Stimulated activated CD8-positive, alpha-beta memory T cell treated with anti-CD3 and anti-CD28 coated beads, Interleukin-2, amount 100 ng/mL, for 48 hours (primary cell): ENCODE results near the gene DNAH1.

Source experiments
- DNase-seq, 2 donors: peaks; one replicate each; pipeline ENCODE4 v3.0.0-alpha.2; 2020; ENCODE audit warnings: low read depth in 2 of 2

Gene DNAH1

DNA sequence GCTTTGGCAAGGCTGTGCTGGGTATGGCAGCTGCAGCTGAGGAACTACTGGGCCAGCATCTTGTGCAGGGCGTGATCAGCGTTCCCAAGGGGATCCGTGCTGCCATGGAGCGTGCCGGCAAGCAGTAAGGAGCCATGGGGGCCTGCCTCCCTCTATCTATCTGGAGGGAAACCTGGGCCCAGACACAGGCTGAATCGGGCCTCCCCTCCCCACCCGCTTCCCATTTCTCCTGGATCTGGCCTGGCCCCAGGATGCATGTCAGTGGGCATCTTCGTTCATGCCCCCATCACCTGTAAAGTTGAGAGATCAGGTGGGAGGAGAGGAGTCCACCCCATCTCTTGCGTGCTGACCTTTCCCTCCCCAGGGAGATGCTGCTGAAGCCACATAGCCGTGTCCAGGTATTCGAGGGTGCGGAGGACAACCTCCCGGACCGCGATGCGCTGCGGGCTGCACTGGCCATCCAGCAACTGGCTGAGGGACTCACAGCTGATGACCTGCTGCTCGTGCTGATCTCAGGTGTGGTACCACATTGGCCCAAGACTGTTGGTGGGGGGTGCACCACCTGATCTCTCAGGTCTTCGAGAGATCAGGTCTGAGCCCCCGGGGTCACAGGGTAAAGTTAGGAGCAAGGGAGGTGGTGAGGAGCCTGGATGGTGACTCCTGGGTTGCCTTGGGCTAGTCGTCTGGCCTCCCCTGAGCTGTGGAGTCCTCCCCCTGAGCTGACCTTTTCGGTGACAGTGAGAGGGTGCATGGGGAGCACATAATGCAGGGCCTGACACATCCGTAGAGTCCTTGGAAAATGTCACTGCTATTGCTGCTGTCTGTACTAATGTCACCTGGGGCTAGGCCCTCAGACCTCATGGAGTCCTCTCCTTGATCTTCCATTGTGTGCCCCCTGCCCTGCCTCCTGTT is 25.3 kb upstream of the DNAH1 start:
- DNase-seq, result no peak

DNA sequence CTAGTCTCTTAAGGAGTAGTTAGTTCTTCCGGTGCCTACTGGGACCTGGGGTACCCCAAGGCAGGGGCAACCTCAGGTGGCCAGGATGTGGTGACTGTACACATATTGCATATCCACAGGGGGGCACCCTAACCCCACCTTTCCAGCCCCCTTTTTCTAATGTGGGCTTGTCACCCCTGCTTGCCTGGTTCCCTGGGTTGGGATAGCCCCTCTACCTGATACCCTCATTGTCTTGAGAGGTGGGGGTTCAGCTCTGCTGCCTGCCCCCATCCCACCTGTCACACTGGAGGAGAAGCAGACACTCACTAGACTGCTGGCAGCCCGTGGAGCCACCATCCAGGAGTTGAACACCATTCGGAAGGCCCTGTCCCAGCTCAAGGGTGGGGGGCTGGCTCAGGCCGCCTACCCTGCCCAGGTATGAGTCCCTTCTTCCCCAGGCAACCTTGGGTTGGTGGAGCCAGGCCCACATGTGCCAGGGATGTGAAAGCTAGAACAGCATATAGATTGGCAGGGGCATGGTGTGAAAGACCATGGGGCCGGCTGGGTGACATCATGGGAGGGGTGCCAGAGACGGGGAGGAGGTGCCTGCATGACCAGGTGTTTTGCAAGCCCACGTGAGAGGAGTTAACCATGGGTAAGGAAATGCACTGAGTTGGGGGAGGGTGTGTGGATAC is 24.5 kb upstream of the DNAH1 start:
- DNase-seq, result peak; percentile 13 to 28

DNA sequence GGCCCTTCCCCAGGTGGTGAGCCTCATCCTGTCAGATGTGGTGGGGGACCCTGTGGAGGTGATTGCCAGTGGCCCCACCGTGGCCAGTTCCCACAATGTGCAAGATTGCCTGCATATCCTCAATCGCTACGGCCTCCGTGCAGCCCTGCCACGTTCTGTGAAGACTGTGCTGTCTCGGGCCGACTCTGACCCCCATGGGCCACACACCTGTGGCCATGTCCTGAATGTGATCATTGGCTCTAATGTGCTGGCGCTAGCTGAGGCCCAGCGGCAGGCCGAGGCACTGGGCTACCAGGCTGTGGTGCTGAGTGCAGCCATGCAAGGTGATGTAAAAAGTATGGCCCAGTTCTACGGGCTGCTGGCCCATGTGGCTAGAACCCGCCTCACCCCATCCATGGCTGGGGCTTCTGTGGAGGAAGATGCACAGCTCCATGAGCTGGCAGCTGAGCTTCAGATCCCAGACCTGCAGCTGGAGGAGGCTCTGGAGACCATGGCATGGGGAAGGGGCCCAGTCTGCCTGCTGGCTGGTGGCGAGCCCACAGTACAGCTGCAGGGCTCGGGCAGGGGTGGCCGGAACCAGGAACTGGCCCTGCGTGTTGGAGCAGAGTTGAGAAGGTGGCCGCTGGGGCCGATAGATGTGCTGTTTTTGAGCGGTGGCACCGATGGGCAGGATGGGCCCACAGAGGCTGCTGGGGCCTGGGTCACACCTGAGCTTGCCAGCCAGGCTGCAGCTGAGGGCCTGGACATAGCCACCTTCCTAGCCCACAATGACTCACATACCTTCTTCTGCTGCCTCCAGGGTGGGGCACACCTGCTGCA is 23.7 kb upstream of the DNAH1 start:
- no peak for DNase-seq

DNA sequence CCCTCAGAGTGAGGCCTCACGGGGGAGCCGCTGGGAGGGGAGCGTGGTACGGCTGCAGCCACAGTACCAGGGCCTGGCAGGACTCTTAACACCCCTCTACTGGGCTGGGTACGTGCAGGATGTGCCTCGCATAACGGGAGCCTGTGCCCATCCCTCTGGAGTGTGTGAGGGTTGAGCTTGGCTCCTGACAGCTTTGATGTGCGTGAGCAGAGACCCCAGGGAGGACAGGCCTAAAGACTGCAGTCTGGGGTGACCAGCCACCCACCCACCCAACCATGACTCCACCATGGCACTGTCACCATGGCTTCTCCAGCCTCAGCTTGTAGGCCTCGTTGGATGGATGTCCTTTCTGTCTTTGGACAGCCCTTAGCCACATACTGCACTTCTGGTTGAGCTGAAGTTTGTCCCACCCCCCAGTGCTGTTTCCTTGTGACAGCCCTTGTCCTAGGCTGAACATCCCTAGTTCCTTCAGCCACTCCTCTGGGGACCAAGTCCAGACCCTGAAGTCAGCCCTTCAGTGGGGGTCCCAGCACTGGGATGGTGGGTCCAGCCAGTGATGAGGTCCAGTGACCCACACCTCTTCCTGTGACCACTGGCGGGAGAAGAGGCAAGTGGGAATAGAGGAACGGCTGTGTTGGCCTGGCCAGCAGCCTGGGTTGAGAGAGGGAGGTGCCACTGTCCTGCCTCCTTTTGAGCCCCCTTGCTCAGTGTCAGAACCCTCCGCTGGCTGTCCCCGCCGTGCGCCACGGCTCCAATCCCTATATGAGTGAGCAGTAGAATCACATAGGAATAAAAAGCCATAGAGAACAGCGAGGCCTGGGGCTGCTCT is 22.4 kb upstream of the DNAH1 start:
- DNase-seq, result no peak

DNA sequence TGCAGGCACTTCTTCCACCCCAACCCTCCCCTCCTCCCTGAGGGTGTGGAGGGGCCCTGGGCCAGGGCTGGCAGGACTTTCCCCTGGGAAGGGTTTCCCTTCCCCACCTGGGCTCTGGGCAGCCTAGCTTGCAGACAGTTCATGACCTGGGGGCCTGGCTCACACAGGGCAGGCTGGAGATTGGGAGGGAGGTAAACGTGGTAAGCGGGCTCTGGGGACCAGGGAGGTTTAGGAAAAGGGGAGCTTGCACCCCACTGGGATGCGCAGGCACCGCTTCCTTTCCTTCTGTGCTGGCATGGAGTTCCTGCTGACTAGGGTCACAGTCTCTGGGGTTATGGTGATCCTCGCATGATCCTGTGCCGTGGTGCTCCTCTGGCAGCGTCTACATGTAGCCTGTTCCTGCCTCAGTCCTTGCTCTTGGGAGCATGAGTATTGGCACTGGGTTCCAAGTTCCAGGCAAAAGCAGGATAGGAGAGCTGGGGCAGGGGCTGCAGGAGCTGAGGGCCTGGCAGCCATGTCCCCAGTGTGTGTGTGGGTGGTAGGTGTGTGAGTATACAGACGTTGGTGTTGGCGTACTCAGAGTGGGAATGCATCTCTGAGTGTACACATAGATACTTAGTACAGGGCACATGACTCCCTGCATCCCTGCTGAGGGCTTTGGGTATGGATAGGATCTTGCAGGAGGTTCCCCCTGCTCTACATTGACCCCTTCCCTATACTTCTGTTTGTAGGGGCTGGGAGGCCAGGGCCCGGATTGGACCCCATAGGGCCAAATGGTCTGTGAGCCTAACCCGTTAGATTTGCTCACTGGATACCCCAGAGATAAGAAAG is 21.6 kb upstream of the DNAH1 start:
- DNase-seq, result no peak

DNA sequence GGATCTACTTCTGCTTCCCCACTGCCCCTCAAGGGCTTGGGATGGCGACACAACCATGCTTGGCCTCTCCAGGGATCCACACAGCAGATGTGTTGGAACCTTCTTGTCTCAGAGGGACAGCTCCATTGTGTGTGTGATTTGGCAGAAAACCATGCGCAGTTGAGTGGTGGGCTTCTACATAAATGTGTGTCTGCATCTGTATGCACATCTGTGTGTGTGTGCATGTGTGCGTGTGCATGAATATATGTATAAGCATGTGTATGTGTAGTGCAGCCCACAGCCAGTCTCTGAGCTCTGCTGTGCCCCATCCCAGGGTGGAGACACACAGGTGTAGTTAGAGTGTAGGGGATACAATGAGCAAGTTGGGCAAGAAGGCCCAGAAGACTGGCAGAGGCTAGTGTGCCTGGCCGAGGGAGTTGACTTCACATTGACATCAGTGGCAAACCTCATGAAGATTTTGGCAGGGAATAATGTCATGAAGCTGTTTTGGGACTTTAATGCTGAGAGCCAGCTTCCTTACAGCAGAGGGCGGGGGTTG is 20.4 kb upstream of the DNAH1 start:
- DNase-seq, result no peak

DNA sequence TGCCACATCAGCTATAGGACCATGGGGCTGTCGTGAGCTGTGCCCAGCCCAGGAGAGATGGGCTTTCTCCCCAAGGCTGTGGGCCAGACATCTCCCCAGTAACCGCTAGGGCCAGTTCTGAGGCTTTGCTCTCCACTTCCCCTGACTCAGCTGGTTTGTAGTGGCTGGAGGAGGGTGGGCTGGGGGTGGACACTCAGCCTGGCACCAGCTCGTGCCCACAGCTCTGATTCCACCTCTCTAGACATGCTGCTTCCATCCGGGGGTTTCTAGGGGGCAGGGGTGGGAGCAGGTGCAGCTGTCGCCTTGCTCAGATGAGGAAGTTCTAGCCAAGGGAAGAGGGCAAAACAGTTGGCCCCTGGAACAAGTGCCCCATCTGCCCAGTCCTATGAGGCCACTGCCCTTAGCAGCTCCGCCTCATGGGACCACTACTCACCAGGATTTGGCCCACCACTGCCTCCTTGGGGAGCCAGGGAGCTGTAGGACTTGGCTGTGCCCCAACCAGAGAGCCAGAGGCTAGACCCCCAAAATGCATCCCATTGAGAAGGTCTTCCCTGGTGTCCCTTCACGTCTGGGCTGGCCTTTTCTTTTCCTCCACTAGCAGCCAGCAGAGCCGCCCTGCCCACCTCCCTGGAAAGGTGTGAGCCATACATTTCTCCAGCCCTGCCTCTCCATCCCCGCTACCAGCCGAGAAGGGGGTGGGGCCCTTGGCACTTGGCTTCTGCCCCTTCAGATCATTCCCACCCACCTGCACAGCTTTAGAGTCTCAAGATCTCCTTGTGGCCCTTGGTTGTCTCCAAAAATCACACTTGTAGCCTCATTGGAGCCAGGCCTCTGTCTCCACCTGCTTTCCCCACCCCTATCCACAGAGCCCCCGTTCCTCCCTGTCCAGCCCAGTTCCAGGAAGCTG is 18.6 kb upstream of the DNAH1 start:
- no peak for DNase-seq

DNA sequence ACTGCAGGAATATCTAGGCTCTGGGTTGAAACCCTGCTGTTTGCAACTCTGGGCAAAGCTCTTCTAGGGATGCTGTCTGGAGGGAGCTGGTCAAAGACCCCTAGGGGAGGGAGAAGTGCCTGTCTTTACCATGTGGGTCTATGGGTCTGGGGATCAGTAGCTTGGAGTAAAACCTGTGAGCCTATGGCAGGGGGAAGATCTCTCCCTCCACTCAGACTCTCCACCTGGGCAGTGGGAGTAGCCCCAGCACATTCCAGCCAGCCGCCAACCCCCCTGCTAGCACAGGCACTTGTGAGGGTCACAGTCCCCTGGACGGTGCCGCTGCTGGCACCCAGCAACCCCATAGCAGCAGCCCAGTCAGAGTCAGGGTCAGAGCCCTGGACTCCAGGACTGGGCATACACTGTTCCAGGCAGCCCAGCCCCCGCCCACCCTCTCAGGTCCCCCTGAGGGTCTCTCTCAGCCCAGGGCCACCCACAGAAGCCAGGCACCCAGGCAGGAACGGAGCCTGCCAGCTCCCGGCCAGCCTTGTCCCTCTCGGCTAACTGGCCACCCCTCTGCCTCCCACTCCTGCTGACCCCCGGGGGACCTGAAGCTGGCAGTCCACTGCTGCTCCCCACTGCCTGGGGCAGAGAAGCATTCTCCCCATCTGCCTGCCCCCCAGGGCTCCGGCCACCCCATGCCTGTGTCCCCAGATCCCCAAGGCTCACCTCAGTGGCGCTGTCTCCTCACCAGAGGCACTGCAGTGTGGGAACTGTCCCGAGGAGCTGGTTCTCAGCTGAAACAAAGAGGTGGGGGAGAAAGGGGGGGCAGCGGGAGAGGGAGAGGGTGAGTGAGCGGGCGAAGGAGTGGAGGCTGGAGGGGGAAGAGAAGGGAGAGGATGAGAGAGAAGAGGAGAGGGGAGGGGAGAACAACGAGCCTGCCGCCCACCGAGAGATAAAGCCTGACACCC is 17.7 kb upstream of the DNAH1 start:
- DNase-seq, result no peak

DNA sequence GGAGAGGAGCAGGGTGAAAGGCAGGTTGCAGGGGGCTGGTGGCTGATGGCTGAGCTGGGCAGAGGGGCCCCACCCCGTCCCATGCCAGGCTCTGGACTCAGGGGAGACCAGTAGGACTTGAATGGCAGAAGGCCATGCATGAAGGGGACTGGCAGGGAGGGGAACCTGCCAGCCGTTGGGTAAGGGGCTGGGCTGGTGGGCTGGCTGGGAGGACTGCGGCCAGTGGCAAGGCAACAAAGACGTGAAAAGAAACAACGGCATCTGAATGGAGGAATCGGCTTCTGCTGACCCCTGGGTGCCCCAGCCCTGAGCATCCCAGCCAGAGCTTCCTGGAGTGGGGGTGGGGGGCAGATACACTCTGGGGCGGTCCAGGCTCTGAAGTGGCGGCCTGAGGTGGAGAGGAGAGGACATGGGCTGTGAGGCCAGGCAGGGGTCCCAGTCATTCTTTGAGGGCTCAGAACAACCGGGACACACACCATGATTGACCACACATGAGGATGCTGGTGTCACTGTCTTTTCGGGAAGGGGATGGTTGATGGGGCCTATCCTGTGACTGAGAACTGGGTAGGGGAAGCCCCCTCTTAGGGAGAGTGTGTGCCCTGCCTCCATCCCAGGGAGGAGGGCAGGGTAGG is 16.8 kb upstream of the DNAH1 start:
- DNase-seq, result no peak

DNA sequence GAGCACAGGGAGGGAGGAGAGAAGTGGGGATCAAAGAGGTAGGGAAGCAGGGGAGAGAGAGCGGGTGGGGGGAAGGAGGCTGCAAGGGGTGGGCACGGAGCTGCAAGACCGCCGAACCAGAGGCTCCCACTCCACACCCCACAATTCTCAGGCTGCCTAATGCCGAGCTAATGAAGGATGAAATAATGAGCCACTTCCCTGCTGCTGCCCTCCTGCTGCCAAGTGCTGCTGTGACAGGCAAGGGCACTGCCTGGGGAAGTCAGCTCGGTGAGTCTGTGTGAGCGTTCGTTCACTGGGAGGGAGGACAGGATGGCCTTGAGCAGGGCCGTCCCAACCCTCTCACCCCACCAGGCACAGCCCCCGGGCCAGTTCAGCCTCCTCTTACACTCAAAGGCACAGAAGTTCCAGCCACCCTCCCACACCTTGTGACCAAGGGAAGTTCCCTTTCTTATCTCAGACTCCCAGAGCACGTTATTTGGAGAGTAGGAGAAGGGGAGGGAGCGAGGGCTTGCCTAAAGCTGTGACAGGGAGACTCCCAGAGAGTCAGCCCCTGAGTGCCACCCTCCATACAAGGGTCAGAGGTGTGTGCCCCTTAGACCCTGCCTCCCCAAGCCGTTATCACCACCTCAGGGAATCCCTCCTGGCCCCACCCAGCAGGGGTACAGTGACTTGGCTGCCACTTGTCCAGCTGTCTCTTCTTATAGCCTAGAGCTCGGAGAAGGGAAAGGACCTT is 16.1 kb upstream of the DNAH1 start:
- DNase-seq, result no peak

DNA sequence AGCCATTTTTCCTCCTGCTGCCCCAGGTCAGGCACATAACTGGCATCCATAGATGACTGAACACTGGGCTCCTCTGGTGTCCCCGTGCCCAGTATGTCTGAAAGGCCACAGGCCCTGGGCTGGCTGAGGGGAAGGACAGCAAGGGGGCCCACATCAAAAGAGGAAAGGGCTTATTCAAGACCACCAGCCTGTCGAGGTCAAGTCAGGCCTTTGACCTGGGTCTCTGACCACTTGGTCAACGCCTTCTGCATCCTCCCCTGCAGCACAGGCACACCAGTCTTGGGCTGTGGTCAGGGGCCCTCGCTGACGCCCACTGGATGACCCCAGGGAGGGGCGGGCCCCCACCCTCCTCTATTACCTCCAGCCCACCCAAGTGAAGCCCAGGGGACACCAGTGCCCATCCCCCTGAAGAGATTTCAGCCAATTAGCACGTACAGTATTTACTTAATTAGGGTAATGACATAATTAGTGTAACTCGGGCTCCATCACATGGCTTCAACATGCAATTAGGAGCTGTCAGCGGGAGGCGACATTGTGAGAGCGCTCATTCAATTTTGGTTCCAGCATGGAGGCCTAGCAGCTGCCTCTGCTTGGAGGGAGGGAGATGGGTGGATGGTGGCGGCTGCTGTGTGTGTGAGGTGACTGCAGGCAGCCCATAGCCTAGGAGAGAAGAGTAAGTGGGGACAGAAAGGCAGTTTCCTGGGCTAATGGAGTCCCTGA is 13.5 kb upstream of the DNAH1 start:
- no peak for DNase-seq

DNA sequence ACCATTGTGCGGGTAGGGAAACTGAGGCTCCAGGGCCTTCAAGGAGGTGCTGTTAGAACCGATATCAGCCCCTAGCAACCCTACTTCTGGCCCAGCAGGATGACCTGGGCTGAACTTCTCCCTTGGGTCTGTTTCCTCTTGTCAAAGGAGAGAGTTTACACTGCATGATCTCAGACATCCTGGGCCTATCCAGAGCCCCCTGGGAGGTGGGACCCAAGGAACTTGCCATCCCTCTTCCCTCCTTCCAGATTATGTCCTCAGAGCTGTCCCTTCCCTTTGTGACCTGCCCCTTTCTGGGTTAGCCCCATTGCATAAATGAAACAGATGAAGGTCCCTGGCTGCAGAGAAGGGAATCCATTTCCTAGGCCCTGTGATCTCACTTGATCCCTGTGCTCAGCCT is 12.3 kb upstream of the DNAH1 start:
- DNase-seq, result no peak

DNA sequence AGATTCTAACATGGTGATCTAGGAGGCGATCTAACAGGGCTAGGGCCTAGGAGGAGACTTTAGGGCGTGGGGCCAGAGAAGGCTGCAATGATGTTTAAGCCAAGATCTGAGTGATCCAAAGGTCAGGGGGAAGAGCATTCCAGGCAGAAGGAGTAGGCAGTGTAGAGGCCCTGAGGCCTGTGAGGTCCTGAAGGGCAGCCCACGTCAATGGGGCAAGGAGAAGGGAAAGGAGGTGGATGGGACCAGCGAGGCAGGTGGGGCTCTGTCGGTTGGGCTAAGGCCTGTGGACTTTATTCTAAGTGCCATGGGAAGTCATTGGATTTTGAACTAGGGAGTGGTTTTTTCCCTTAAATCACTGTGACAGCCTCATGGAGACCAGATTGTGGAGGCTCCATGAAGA is 10.2 kb upstream of the DNAH1 start:
- no peak for DNase-seq

DNA sequence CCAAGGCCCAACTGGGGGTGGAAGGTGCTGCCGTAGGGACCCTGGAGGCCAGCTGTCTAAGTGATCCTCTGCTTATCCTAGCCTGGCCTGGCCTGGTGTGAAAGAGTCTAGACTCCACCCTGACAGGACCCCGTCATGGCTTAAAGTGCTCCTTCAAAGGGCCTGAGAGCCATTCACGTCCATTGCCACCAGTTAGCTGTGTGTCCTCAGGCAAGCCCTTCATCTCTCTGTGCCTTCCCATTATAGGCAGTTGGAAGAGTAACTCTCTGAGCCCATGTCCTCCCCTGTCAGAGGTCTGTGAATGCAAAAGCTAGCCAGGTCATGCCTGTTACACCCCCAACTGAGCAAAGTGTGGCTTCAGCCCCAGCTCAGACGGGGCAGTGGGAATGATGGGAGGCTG is 9.1 kb upstream of the DNAH1 start:
- DNase-seq, result no peak

DNA sequence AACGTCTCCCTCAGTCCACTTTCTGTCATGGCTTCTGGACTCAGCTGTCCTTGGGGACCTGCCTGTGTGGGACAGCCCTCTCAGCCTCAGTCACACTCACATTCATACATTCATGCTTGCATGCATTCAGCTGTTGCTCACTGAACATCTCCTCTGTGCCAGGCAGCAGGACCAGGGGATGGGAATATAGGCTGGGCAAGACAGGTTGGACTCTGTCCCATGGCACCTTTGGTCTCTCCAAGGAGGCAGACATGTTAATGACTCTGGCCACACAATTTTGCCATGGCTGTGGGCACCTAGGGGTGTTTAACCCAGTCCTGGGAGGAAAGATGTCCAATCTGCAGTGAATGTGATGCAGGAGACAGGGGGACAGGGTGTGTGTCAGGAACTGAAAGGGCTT is 7.8 kb upstream of the DNAH1 start:
- no peak for DNase-seq

DNA sequence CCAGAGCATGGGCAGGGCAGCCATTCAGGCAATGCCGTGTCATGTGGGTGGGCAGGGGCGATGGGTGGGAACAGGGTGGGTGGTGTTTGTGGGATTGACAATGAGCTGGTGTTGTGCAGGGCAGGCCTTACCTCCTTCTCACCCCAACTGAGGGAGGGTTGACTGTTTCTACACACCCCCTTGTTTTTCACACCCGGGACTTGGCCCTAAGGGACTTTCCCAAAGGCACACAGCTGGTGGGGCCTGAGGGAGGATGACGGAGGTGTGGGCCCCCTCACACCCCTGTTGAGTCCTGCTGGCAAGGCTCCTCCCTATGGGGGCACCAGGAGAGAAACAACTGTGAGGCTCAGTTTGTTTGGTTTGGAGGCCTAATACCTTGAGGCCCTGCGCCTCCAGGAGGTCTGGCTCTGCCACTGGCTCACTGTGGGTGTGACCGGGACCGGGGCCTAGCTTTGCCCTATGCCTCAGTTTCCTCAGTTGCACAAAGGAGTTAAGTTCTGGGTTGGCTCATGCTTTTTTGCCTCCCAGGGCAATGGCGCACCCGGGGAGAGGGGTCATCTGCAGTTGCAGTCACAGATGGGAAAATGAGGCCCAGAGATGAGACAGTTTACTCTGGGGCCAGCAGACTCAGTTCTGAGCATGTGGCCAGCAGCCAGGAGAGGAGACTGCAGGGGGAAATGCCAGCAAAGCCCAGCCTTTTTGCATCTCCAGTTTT is 5.1 kb upstream of the DNAH1 start:
- peak; percentile 48 to 49 for DNase-seq
